GM19467 (cell line): Measurements from ENCODE around the gene LRCH2.
"Not testable (repeated sequence)": the region's sequence is repeated elsewhere in the genome, so short reads cannot be mapped to it uniquely, and the experiment has no call there.

Source experiments
- ATAC-seq: cut with Tn5 transposase; IDR thresholded peaks from one replicate; pipeline ENCODE4 v1.9.1; 2021; ENCODE audit warnings: mild to moderate bottlenecking, moderate library complexity; ENCODE audit not compliant: unreplicated experiment

The LRCH2 gene, protein sequence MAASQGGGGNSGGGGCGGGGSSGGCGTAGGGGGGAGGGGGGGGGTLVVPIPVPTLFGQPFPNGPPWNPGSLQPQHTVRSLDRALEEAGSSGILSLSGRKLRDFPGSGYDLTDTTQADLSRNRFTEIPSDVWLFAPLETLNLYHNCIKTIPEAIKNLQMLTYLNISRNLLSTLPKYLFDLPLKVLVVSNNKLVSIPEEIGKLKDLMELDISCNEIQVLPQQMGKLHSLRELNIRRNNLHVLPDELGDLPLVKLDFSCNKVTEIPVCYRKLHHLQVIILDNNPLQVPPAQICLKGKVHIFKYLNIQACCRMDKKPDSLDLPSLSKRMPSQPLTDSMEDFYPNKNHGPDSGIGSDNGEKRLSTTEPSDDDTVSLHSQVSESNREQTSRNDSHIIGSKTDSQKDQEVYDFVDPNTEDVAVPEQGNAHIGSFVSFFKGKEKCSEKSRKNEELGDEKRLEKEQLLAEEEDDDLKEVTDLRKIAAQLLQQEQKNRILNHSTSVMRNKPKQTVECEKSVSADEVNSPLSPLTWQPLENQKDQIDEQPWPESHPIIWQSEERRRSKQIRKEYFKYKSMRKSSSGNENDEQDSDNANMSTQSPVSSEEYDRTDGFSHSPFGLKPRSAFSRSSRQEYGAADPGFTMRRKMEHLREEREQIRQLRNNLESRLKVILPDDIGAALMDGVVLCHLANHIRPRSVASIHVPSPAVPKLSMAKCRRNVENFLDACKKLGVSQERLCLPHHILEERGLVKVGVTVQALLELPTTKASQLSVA

DNA sequence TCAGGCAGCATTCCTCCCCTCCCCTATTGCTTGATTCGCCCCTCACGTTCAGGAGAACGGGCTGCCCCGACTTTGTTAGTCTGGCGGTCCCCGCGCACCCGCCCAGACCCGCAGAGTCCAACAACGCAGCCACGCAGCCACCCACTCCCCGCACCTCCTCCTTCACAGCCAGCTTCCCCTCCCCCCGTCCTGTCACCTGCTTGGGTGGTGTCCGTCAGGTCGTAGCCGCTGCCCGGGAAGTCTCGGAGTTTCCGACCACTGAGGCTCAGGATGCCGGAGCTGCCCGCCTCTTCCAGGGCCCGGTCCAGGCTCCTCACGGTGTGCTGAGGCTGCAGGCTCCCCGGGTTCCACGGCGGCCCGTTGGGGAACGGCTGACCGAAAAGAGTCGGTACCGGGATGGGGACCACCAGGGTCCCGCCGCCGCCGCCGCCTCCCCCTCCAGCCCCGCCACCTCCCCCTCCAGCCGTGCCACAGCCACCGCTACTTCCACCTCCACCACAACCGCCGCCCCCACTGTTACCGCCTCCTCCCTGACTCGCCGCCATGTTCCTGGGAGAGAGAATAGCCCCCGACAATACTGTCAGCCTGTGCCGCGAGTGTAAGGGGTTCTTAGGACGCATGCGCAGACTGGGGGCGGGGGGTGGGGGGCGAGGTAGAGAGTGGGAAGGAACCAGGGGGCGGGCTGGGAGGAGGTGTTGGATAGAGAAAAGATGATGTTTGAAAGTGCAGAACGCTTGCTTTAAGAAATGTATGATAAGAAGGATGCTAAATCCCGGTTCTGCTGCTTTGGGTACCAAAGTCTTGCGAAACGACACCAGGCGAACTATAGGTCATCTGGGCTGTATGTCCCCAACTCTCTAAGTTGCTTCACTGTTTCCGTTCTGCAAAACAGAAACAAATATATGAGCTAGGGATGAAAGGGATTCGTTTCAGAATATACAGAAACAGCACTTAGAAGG, at the start of gene LRCH2:
LRCH2 (minus strand) TSS at position 600 of the 959 bp plus-strand sequence; CDS start at position 545, 55 bp downstream.
- no peak for ATAC-seq

DNA sequence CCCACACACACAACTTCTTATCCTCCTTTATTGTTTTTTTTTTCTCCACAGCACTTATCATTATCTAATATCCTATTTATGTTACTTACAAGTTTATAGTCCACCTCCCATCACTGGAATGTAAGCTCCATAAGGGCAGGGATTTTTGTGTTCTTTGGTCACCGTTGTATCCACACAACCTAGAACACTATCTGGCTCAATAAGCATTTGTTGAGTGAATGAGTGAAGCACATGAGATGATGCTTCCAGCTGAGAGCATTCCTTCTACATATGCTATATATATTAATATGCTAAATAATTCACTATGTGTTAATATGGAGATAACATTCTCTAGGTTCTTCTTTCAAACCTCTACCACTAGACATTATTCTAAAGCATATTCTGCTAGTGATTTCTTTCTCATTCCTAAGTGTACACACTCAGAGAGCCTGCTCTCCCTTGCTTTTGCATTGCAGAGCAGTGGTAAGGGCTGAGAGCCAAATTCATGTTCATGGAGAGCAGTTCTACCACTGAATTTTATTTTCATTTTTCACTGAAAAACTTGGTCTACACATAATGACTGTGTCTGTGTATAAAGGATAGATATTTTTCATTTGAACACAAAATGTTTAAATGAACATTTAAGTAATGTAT, 35.3 kb upstream of the LRCH2 start:
- no peak for ATAC-seq

DNA sequence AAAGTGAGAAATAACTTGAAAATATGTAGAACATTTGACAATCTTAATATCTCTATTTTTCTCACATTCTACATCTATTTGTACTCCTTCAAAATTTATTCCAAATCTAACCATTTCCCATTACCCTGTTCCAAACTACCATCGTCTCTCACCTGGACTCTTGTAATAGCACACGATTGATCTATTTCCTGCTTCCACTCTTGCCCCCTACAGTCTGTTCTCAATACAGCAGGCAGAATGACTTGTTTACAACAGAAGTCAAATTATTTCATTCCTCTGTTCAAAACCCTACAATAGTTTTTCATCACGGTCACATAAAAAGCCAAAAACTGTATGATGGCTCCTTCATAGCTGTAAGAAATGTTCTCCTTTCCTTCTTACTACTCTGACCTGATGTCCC, 34.5 kb upstream of the LRCH2 start:
- no peak for ATAC-seq

DNA sequence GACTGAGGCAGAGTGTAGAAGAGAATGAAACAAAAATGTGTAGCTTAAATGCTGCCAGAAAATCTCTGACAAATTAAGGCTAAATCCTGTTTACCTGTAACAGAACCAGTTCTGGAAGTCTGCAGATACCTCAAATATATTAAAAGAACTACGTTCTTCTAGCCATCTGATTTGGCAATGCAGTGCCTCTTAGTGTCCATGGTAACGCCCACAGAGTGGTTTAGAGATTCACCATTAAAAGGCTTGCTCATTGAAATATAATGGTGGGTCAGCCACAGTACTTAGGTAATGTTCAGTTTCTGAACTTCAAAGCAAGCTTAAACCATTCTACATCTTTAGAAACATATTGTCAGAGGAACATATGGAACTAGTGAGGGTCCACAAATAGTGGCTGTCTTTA, 32.4 kb upstream of the LRCH2 start:
- ATAC-seq = no peak

DNA sequence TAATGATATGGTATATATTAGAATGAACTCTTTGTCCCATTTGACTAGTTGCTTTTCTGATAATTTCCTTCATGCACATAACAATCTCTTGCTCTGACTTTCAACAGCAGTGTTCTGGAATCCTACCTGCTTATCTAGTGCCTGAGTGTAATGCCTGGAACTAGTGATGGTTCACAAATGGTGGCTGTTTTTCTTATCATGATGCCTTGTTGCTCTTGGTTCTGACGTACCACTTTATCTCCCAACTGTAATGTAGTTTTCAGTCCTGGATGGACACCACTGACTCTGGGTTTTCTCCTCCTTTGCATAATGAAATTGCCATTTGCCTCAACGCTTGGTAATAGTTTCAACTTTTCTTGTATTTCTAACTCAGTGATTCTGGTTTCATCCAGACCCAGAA, 30.1 kb upstream of the LRCH2 start:
- no peak for ATAC-seq

DNA sequence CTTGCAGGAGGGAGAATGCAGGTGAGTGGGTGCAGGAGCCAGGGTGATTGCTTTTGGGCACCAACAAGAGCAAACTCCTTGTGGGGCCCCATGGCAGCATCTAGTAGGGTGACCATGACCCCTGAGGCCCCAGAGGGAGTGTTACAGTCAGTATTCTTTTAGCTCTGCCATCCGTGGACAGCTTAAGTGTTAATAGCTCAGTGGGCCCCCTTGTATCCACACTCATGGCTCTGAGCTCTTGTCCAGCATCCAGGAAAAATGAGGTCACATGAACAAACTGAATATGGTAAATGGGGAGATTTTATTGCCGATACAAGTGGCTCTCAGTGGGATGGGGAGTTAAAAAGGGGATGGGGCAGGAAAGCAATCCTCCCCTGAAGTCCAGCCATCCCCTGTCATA, 27.3 kb upstream of the LRCH2 start:
- ATAC-seq = no peak

DNA sequence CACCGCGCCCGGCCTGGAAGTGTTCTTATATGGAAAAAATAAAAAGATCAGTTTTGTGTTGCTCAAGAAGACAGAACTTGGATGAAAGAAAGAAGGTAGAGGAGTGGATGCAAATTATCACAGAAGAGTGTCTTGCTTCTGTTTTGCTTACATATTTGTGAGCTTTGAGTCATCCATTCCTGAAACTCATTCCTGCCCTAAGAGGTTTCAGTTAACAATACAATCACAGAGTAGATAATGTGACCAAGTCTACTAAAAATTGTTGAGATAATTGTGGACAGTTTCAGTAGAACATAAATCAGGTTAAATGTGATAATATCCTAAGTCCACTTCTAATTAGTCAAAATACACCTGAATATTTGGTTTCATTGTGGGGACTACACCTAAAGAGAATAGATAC, 26.4 kb upstream of the LRCH2 start:
- ATAC-seq = no peak

DNA sequence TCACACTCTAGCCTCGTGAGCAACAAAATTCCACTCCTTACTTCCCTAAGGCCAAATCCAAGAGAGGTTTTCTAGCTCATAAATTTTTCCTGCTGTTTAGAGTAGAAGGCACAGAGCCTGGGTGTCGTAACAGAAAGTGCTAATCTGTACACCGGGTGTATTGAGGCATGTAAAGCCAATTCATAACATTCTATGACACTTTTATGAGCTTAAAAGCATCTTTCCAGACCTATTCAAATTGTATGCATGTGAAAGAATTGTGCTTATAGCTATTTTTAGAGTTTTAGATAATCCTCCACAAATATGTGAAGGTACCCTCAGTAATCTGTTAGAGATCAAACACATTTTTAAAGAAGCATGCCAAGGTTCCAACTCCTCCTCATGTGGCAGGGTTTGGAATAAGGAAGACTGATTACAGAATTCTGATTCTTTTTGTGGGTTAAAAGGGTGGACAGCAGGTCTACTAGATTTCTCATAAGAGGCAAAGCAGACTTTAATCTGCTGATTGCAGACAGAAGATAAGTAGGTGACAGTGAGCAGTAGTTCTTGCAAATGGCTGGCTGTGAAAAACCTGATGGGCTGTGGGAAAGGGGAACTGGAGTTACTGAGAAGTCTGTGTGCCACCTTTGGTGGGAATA, 25.5 kb upstream of the LRCH2 start:
- ATAC-seq = no peak

DNA sequence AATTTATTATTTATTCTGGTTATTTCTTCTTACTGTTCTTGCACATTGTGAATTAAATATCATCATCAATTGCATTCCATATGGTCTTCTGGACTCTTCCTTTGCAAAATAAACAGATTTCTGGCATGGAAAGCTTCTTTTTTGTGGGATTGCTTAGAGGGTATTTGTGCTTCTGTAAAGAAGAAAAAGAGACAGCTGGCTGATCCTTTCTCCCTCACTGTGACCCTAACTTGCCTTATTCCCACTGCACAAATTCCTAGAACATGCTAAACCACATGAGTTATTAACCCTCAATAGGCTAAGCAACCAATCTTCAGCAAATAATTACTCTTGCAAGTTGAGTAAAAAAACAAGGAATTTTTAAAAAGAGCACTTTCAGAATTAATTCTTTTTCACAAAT, 23.8 kb upstream of the LRCH2 start:
- no peak for ATAC-seq

DNA sequence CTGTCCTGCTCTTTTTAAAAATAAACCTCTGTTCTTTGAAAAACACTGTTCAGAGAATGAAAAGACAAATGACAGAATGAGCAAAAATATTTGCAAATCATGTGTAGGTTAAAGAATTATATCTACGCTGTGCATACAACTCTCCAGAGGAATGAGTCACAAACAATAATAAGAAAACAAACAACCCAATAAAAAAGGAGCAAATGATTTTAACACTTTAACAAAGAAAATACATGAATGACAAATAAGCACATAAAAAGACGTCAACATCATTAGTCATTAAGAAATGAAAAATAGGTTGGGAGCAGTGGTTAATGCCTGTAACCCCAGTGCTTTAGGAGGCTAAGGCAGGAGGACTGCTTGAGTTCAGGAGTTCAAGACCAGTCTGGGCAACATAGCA, 21.1 kb upstream of the LRCH2 start:
- ATAC-seq = no peak

DNA sequence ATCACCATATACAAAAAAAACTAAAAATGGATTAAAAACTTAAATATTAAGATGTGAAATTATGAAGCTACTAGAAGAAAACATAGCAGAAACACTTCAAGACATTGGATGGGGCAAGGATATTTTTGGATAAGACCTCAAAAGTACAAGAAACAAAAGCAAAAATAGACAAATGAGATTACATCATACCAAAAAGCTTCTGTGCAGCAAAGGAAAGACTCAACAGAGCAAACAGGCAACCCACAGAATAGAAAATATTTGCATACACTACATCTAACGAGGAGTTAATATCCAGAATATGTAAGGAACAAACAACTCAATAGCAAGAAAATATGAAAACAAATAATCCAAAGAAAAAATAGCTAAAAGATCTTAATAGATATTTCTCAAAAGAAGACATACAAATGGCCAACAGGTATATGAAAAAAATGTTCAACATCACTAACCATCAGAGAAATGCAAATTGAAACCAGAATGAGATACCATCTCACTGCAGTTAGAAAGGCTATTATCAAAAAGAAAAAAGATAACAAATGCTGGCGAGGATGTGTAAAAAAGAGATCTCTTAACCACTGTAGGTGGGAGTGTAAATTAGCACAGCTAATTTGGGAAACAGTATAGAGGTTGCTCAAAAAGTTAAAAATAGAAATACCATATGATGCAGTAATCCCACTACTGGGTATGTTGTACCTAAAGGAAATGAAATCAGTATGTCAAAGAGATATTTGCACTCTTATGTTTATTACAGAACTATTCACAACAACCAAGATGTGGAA, 17.8 kb upstream of the LRCH2 start:
- no peak for ATAC-seq

DNA sequence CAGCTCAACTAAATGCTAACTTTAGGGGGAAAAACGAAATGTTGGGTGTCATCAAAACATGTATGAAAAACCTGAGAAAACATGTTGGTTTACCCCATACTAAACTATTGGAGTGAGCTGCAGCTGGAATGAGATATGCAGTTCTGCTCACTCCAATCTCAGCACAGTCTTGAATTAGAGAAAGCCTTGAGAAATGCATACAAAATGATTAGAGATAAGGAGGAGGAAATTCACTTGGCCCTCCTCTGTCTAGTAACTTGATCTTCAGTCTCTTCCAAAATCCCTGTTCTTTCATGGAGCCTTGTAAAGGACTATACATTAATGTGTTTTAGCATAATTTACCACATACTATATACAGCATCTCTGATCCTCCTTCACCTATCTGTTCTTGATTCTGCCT, 3.2 kb upstream of the LRCH2 start:
- ATAC-seq = no peak

DNA sequence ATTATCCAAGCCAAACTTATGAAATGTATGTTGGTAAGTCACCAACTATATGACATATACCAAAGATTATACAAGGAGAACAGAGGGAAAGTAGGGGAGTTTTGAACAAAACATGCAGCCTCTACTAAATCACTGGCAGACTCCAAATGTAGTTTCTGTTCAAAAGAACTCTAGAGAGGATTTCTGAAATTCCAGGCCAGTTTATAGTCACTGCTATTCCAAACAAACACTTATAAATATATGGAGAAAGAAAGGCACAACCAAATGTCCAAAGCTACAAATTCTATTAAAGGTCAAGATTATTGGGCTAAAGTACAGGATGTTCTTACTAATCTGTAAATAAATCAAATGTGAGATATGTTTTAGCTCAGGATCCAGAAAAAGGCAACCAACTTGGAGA, 2.7 kb upstream of the LRCH2 start:
- ATAC-seq = no peak

DNA sequence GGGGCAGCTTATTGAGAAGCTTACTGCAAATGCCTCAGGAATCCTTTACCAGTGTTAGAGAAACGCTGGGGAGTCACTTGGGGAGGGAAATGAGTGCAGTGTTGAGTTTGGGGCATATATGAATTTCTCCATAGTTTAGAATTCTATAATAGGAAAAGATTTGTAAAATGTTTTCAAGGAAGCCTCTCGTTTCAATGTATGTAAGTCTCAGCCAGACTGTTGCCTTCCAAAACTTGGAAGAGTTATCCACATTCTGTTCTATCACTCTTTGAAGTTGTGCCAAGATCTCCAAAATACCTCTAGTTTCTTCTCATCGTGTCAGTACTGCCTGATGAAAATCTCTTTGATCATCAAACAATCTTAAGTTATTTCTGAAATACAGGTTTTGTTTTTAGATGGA, 565 bp upstream of the LRCH2 start:
- no peak for ATAC-seq

DNA sequence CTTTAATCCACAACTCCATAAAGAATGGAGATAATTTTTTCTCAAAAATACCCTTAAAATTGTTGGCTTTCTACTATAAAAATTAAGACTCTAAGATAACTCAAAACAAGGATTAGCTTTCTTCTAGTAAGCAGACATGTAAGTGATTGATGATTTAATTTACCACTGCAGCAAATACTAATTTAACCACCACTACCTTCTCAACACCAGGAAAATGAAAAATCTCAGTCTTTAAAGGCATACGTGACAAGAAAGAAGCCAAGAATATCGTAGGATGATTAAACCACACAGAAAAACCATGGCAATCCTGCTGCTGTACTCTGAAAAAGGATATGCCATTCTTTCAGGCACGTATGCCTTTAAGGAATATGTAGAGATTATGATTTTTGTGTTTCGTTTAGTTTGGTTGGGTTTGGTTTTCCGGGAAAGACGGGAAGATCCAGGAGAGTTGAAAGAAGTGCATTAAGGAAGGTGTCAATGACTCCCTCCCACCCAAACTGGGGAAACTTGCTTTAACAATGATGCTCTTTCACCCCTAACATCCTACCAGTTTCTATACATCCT, 881 bp downstream of the LRCH2 start:
- ATAC-seq = no peak

DNA sequence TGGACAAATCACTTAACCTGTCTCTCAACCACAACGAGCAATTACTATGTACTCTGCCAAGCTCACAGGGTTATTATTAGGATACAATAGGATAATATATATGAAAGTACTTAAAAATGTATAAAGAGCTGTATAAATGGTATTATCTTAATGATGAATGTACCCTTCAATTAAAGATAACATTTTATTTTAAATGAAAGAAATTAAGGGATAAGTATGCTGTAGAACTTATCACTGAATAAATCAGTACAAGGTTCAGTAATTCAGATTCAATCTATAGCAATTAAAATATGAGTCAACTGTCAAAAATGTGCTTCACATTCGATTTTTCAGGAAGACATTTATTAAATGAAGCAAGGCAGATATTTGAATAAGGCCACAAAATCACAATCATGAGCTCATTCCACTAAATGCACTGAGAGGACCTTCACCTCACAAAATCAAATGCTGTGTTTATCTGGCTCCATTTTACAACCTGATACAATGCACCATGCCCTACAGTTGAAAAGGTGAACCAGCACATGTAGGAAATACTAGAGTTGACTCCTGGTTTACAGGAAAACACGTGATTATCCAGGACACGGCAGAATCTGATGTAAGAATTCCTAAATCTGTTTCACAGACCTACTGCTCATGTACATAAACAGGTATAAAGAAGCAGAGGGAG, 4.4 kb downstream of the LRCH2 start:
- ATAC-seq = no peak

DNA sequence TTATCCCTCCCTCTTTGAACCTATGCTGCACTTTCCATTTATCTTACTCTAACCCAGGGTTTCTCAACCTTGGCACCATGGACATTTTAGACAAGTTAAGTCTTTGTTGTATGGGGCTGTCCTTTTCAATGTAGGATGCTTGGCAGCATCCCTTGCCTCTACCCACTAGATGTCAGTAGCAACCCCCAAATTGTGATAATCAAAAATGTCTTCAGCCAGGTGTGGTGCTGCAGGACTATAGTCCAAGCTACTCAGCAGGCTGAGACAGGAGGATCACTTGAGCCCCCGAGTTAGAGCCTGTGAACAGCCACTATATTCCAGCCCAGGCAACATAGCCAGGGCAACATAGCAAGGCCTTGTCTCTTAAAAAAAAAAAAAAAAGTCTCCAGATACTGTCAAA, 7.0 kb downstream of the LRCH2 start:
- ATAC-seq = no peak

DNA sequence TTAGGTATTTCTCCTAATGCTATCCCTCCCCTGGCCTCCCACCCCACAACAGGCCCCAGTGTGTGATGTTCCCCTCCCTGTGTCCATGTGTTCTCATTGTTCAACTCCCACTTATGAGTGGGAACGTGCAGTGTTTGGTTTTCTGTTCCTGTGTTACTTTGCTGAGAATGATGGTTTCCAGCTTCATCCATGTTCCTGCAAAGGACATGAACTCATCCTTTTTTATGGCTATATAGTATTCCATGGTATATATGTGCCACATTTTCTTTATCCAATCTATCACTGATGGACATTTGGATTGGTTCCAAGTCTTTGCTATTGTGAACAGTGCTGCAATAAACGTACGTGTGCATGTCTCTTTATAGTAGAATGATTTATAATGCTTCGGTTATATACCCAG, 16.6 kb downstream of the LRCH2 start:
- not testable (repeated sequence) for ATAC-seq

DNA sequence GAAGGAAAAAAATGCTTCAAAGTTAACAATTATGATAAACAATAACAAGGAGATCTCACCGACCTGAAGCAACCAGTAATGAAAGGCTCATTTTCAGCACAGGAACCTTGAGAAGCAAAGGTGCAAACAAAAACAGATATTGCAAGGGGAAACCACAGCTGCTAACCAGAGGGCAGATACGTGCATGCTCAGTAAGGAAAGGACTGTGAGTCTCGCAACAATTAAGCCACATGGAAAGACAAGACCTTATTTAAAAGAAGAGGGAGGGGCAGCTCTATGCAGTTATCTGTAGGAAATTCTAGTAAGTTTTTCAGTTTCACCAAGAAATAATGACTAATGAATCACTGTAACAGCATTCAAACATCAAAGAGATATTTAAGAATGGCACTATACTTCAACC, 19.3 kb downstream of the LRCH2 start:
- no peak for ATAC-seq
